ENCODE data around the gene GALNT18.

GALNT18 gene

DNA sequence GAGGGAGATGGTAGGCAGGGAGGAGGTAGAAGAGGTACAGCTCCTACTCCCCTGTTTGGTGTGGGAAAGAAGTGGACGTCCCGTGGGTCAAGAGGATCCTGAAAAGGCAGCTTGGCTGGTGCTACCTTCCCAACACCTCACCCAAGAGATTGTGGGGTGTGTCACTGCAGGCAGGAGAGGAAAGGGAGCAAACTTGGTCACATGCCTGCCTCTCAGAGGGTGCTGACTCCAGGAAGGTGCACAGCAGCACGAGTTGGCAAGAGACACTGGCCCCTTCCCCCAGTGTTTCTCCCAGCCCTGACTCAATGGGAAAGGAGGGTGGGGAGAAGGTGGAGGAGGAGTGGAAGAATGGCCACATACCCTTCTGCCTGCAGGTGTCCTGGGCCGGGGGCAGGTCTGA is 368.3 kb downstream of the GALNT18 start:
- DNase-seq, result no peak

DNA sequence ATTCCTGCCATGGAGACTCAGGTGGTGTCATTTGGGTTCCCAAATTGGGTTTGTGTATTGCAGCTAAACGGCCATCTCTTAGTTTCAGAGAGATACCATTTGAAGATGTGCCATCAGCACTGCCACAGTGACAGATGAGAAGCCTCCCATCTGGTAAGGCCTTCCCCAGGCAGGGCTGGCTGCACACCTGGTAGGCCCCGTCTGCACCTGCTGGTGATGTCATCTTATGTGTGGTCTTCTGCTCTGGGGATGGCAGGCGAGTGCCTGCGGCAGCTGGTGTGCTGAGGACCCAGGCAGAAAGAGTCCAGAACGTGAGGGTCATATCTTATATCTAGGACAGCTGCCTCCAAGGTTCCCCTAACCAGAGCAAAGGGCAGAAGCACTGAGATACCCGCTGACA is 369.4 kb downstream of the GALNT18 start:
- DNase-seq, result no peak

DNA sequence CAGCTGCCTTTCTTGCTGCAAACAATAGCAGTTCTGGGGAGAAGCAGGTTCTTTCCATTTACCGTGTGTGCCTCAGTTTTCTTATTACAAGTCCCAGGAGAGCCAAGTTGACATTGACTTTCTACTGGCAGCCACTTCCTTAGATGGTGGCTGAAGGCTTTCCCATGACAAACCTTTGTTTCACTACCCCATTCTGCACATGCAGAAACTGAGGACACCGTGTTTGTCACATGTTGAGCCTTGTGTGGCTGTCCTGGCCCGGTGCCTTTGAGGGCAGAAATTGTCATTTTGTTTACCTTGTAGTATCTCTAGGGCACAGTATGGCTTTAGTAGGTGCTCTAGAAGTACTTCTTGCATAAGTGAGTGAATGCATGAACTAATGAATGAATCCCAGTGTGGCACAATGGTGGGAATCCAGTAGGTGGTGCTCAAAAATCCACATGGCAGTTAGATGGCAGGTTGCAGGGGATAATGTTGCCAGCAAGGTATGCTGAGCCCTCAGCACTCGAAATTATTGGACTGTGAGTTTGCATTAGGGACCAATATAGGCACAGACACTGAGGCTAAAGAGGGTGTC is 370.3 kb downstream of the GALNT18 start:
- no peak for DNase-seq

DNA sequence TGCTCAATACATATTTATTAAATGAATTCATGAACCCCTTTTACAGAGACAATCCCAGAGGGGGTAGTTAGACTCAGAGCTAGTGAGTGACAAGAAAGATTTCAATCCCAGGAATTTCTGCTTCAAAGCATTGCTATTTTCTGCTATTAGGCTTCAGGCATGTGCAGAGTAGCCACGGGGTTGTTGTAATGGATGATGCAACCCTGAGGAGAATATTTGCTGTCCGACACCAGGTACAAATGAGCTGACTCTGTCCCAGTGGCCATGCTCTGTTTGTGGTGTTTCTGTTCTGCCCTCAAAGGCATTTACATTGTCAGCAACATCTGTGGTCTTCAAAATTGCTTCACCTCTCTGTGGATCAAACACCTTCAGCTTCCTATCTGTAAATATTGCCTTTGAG is 371.3 kb downstream of the GALNT18 start:
- no peak for DNase-seq

DNA sequence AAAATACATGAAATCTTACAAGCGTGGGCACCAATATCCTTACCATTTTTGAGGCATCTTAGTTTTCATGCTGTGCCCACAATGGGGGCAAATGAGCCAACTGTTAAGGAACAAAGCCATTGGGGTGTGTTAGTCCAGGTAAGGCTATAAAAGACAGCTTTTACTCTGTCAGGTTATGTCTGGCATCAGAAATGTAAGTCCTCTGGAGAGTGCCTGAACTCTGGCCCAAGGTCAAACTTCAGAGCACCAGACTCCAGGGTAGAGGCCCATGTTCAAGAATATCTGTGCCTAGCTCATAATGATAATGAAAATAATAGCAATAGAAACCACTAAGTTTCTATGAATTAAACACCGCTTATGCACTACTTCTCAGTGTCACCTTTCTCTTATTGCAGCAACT is 374.2 kb downstream of the GALNT18 start:
- no peak for DNase-seq

DNA sequence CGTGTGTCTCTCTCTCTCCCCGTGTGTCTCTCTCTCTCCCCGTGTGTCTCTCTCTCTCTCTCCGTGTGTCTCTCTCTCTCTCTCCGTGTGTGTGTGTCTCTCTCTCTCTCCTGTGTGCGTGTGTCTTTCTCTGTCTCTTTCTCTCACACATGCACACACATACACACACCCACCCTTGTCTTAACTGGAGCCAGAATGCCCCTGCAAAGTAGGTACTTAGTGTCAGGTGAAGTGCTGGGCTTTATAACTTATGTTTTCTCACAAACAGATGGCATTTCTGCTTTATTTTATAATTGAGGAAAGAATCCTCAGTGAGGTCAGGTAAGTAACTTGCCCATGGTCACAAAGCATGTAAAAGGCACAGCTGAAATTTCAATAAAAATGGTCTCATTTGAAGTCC is 374.7 kb downstream of the GALNT18 start:
- DNase-seq, result no peak

DNA sequence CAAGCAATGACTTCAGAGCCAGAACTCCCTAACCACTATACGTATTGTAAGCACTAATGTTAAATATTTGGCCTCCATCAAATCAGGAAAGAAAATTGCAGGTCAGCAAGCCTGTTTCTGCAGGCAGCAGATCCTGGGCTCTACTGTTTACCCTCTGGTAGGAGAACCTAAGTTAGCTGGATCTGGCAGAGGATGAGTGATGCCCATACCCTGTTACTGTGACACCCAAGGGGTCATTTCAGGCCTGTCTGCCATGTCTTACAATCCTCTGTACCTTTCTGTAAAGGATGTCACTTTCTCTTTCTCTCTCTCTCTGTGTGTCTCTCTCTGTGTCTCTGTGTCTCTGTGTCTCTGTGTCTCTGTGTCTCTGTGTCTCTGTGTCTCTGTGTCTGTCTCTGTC is 375.6 kb downstream of the GALNT18 start:
- DNase-seq, result no peak

DNA sequence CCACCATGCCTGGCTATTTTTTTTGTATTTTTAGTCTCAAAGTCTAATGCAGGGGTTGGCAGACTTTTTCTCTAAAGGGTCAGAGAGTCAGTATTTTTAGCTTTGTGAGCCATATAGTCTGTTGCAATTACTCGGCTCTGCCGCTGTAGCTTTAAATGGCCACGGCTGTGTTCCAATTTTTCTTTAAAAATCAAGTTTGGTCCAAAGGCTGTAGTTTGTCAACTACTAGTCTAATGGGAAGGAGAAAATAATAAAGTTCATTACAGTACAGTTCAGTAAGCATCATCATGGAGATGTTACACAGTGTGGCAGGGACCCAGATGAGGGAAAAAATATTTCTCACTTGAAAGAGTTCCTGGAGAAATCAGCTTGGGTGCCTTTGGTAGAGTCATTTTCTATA is 376.4 kb downstream of the GALNT18 start:
- no peak for DNase-seq

DNA sequence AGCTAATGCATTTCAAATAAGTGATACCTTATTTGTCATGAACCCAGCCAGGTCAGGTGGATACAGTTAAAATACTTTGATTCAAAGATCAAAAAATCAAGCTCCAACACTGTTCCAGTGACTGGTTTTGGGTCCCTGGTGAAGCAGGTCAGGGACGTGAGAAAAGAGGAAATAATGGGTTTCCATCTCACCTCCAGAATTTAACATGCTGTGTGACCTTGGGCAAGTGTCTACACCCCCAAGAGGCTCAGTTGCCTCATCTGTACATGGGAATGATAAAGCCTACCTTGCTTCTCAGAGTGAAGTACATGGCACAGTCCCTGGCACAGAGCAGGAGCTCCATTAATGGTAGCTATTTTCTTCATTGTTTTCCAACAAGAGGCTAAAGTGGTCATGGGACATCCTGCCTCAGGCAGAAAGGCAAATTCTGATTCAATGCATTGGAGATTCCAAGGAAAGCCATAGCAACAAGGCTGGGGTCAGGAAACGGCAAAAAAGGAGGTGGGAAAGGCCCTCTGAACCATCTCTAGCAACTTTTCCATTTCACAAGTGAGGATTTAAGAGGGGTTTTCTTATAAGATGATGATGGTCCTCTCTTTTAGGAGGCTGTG is 377.2 kb downstream of the GALNT18 start:
- no peak for DNase-seq

DNA sequence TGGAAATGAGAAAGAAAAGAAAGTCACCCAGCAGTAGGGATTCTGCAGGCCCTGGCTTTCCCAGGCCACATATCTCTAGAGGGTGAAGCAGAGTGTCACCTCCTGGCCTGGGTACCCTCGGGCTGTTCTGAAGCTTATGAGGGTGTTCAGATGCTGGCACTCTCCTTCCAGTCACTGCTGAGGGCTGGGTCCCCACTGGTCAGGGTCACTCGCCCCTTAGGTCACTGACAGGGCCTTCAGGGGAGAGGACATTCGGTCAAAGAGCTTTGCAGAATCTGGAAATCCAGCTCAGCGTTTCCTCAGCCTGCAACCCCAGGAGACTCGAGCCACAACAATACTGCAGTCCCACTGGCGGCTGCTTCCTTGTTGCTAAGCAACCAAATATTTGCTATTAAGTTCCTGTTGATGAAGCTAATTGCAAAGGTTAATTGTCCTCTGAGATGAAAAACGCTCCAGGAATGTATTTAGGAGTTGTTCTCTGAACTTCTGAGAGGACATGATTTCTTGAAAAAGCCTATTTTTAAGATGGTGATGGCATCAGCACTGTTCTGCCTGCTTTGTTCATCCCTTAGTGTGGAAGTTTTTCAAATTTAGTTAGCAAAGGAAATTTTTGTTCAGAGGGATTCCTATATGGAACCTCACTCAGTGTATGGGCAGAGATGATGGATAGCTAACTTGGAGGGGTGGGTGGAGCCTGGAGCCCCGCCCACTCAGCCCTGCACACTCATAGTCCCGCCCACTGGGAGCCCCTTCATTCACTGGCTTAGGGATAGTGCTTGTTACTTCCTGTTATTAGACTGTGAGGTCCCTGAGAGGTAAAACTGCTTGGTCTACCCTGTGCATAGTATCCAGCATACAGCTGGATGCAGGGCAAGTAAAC is 378.0 kb downstream of the GALNT18 start:
- peak; percentile 46 for DNase-seq

DNA sequence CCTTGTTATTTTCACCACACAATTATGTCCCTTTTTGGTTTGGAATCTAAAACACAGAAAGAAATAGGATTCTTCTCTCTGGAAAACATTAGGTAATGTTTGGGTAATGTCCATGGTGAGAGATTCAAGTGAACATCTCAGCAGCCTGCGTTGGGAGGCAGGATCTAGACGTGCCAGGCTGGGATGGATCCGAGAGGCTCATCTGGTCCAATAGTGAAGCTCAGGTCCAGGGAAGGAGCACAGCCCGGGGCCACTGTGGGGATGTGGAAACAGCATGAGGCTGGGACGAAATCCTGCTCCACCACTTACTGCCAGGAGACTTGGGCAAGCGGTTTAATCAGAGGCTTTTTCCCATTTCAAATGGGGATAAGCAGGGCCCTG is 378.6 kb downstream of the GALNT18 start:
- DNase-seq, result no peak

DNA sequence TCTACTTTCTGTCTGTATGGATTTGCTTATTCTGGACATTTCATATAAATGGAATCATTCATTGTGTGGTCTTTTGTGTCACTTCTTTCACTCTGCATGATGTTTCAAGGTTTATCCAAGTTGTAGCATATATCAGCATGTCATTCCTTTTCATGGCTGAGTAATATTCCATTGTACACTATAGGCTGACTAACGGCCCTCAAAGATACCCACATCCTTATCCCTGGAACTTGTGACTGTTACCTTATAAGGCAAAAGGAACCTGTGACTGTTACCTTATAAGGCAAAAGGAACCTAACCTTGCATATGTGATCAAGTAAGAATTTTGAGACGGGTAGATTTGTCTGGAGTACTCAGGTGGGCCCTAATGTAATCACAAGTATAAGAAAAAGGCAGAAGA is 380.5 kb downstream of the GALNT18 start:
- DNase-seq, result no peak

DNA sequence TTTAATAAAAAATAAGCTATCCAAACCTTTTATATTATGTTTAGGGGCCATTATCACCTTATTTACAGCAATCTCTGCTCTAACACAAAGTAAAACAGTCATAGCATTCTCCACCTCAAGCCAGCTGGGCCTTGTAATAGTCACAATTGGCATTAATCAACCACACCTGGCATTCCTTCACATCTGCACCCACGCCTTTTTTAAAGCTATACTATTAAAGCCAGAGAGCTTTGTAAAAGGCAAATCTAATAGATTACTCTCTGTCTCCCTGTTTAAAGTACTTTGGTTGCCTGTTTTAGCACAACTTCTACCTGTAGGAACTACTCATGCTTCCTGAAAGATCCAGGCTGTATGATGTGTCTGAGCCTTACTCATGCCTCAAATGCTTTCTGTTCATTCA is 381.8 kb downstream of the GALNT18 start:
- DNase-seq, result no peak

DNA sequence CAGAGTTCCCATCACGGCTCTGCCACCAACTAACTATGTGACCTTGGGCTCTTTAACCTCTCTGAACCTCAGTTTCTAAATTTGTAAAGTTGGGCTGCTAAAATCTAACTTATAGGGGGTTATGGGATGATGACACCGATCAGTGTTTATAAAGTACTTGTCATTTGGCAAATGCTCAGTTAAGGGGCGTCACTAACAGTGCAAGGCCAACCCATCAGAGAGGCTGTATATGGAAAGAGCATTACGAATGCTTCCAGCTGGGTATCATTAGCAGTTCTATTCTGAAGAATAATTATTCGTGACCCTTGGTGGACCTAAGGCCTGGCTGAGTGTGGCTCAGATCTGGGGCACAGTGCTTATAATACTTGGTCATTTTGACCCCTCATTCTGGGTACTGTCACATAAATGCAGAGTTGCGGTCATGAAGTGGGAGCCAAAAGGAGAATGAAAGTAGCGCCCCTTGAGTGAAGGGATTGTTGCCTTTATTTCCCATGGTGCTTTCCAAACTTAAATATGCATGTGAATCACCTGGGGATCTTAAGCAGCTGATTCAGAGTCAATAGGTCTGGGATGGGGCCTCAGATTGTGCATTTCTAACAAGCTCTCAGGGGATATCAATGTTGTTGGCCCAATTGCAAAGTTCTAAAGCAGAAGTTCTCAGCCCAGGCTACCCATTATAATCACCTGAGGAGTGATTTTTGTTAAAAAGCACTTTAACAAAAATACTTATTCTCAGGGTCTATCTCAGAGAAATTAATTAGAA is 384.6 kb downstream of the GALNT18 start:
- DNase-seq, result no peak

DNA sequence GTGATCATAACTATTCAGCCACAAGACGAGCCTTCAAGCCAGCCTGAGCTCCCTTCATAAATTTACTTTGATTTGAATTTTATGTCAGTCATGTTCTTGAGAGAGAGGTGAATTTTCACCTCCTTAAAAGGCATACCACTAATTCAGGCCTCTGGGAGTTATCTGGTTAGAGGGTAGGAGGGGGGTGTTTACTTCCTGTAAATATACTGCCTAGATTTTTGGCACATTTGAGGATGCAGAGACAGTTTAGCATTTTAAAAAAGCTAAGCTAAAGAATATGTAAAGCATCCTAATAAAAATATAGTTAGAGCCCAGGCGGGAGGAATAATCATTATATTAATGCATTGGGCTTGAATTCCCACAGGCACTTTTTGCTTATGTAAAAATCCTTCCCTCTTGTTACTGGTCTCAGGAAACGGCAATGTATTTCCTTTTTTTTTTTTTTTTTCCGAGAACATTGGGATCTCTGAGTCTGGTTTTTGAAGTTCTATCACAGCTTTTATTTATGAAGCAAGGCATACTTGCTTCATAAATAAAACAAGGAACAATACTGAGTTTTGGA is 385.2 kb downstream of the GALNT18 start:
- no peak for DNase-seq

DNA sequence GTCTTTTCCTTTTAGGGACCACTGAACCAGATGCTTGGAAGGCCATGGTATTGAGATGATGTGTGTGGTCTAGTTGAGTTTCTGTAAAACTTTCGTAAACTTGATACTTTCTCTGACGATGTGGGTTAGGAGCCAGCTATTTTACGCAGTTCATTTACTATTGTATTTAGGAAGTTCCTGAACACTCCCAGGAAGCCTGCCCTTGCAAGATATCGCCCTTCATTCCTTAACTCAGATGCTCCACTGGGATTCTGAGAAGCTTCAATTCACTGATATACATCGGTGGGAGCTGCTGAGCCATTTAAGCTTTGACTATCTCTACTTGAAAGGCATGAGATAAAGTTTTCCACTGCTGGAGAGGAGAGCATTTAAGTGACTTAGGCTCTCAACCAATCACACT is 390.0 kb downstream of the GALNT18 start:
- DNase-seq, result no peak

DNA sequence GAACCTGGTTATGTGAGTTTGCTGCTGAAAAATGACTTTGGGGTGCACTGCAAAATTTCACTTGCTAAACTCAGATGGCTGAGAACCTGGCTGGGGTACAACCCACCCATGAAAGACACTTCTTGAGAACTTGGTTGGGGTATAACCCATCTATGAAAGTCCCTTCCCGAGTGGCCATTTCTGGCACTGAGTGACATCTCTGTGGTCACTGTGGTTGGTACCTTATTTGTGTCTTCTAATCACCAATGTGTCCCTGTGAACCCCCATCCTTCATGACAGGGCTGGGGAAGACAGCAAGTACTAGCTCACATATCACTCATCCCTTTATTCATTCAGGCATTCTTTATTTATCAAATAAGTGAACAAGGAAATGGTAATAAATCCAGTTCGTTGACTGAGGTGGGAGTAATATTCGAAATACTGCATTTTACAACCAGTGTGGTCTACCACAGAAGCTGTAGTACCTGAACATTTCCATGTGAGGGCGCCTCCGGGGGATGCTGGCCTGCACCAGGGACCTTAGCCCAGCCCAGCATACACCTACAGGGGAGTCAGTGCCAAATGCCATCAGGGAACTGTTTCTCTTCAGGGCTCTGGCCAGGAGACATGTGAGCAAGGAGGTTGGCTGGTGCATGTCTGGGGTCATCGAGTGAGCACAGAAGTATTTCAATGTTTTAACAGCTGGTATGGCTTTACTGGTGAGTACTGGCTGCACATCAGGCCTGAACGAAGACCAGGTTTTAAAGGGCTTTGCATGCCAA is 390.8 kb downstream of the GALNT18 start:
- peak; percentile 49 for DNase-seq

DNA sequence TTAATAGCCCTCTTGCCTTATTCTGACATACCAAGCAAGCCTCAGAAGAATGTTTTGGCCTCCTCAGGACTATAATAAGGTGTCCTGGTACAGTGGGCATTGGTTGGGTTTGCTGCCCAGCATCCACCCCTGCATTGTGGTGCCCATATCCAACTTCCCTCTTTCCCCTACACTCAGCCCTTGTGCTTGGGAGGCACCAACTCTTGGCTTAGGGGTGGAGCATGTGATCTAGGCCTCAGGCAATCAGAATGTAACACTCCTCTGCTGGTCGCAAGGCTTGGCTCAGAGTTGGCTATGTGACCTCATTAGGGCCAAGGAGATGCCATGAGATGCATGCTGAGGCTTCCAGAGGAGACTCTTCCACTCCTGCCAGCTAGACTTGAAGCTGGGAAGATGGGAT is 391.7 kb downstream of the GALNT18 start:
- no peak for DNase-seq

DNA sequence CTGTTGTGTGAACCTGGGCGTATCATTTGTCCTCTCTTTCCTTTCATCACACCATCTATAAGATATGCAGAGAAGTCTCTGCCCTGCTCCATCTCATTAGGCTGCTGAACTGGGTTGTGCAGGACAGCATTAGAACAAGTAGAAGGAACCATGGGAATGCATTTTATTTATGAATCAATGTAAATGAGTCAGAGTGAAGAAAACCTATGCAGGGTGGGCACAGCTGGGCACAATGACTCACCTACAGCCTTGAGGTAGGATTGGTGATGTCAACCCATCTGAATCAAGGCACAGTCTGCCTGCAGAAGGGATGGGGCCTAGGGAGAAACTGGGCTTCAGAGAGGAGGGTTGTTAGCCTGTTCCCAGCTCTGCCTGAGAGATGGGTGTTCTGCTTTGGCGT is 392.2 kb downstream of the GALNT18 start:
- DNase-seq, result no peak

DNA sequence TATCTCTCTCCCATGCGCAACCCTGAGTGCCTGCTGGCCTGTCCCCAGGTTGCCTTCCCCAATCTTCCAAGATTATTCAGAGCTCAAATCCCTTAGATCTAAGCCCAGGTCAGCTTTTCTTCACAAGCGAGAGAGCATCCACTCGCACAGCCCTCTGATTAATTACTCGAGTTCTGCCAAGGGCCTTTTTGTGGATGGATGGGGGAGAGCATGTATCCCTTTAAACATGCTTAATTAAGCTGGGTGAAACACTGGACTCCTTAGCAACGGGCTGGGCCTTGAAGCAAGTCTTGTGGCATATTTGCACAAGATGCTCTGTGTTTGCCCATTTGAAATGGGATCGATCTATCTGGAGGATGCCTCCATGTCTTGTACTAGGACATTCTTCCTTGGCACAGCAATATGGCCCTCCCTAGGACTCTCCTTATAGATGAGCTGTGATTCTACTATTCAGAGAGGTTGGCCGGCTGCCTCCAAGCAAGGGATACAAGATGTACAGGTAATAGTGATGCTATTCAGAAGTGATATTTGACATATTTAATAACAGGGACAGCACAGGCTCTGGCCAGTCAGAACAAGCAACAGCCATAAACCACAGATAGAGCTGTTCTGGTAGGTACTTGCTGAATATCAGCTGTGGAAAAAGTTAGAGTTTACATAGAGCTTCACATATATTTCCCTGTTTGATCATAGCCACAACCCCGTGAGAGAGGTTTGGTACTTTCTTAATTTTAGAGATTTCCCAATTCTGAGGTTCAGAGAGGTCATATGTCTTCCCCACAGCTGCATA is 394.3 kb downstream of the GALNT18 start:
- no peak for DNase-seq

Measured in stimulated activated CD8-positive, alpha-beta memory T cell treated with anti-CD3 and anti-CD28 coated beads, Interleukin-4, amount 100 ng/mL, for 48 hours (primary cell).